NT2/D1 (cell line): ENCODE data around the gene HHATL.

ENCODE experiments used
- YY1 ChIP-seq: IDR thresholded peaks from 2 replicates; pipeline ENCODE4 v1.6.1; 2011; ENCODE audit not compliant: insufficient read length, insufficient read depth
- ZNF274 ChIP-seq: IDR thresholded peaks from 2 replicates; pipeline ENCODE4 v1.6.1; 2011; ENCODE audit warnings: mild to moderate bottlenecking, low read depth, low read length

- TF ChIP-seq YY1 (no peak), ZNF274 (no peak)
Measured at GRCh38 chr3:42745776-42746454, 43.3 kb upstream of the HHATL start.
